ENCODE data around the gene MICALL2. TPM values are rescaled to one million over a fixed set of nuclear protein-coding genes. Genes with fewer than 3 reads are reported as not detected.

MICALL2 gene
- total RNA-seq, 4 donors from 2014 or later: 111 to 272 (median 209) TPM

DNA sequence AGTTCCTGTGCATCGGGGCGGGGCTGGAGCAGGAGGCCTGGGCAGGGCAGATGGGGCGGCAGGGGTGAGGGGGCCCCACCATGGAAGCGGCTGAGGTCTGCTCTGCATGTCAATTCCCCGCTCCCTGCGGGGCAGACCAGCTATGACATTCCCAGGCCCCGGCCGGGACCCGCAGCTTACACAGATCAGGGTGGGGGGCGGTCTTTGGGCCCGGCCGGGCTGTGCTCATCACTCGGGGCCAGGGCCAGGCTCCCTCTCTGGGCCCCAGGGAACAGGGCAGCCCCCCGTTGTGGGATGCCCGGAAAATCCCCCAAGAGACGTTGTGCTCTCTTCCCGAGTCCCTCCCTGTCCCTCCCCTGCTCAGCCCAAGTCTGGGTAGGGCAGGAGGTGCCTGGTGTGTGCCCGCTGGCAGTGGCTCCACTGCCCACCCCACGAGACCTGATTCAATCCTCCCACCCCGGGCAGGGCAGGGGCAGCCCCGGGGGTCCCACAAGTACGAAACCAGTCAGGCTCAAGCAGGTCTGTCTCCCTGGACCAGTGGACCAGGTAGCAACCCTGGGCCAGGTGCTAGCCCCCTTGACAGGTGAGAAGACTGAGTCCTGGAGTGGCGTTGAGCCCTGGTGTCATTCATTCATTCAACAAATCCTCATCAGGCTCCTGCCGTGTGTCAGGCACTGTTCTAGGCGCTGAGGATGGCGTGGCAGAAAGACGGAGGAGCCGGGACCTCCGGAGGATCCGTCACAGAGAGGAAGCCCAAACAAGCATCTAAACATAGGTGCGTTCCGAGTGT lies 29.0 kb downstream of the MICALL2 start:
- no peak for DNase-seq
- H3K9me3 ChIP-seq: no peaks in the 10 kb centered on the region
- TF ChIP-seq POLR2A (IDR thresholded peaks at IDR 0.05): no peak
- H3K27ac ChIP-seq: no peak overlapping the region
- no peaks in the 10 kb centered on the region for H3K36me3 ChIP-seq
- H3K27me3 ChIP-seq: no peaks in the 10 kb centered on the region
- no peak overlapping the region for H3K4me3 ChIP-seq
- H3K4me1 ChIP-seq: peaks cover 0 to 12% (median 3%) of the 10 kb centered on the region in 4 donors

GRCh38 chr7:1428941-1429501 lies 30.2 kb downstream of the MICALL2 start:
- Histone ChIP-seq H3K9me3 (no peaks in the 10 kb centered on the region), H3K4me1 (peaks cover 0 to 12% (median 3%) of the 10 kb centered on the region in 4 donors), H3K27ac (no peak overlapping the region), H3K27me3 (no peaks in the 10 kb centered on the region), H3K4me3 (no peak overlapping the region), H3K36me3 (no peaks in the 10 kb centered on the region)
- TF ChIP-seq POLR2A (IDR thresholded peaks at IDR 0.05) (no peak), CTCF (IDR thresholded peaks at IDR 0.05) (no peak)
- no peak for DNase-seq

DNA sequence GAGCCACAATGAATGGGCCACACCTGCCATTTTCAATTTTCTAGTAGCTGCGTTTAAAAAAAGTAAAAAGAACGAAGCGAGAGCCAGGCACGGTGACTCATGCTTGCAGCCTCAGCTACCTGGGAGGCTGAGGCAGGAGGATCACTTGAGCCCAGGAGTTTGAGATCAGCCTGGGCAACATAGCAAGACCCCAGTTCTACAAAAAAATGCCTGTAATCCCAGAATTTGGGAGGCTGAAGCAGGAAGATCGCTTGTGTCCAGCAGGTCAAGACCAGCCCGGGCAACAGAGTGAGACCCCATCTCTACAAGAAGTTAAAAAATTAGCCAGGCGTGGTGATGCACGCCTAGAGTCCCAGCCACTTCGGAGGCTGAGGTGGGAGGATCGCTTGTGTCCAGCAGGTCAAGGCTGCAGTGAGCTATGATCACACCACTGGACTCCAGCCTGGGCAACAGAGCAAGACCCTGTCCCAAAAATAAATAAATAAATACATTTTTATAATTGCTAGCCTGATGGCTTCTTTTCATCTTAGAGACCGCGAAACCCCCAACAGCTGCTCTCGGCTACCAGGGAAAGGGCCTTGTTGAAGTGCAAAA lies 32.1 kb downstream of the MICALL2 start:
- peaks cover 0 to 5% (median under 1%) of the 10 kb centered on the region in 4 donors for H3K4me1 ChIP-seq
- DNase-seq: no peak
- no peaks in the 10 kb centered on the region for H3K27me3 ChIP-seq
- H3K4me3 ChIP-seq: no peak overlapping the region
- H3K9me3 ChIP-seq: no peaks in the 10 kb centered on the region
- H3K36me3 ChIP-seq: no peaks in the 10 kb centered on the region
- no peak overlapping the region for H3K27ac ChIP-seq
- TF ChIP-seq POLR2A (IDR thresholded peaks at IDR 0.05) (no peak), CTCF (IDR thresholded peaks at IDR 0.05) (no peak)

DNA sequence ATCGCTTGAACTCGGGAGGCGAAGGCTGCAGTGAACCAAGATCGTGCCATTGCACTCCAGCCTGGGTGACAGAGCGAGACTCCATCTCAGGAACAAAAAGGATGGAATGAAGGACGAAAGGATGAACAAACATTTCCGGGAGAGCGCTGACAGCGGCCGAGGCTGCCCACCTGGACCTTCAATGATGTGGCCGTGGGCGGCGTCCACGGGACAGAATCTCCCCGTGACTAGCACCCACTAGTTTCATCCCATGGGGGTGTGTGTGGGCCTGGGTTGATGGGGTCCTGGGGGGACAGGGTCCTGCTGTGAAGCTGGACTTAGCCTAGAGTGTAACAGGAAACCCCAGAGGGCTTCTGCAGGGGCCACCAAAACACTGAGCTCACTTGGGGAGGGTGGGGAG lies 32.8 kb downstream of the MICALL2 start:
- H3K36me3 ChIP-seq: no peaks in the 10 kb centered on the region
- TF ChIP-seq POLR2A (IDR thresholded peaks at IDR 0.05) (no peak), CTCF (IDR thresholded peaks at IDR 0.05) (no peak)
- no peaks in the 10 kb centered on the region for H3K4me1 ChIP-seq
- no peaks in the 10 kb centered on the region for H3K27me3 ChIP-seq
- no peak for DNase-seq
- no peak overlapping the region for H3K27ac ChIP-seq
- H3K9me3 ChIP-seq: no peaks in the 10 kb centered on the region
- H3K4me3 ChIP-seq: no peak overlapping the region

- no peak overlapping the region for H3K4me3 ChIP-seq
- no peak overlapping the region for H3K27ac ChIP-seq
- no peaks in the 10 kb centered on the region for H3K36me3 ChIP-seq
- no peaks in the 10 kb centered on the region for H3K27me3 ChIP-seq
- no peaks in the 10 kb centered on the region for H3K9me3 ChIP-seq
- no peaks in the 10 kb centered on the region for H3K4me1 ChIP-seq
- DNase-seq: no peak
- TF ChIP-seq POLR2A (IDR thresholded peaks at IDR 0.05): no peak
- no peak for TF ChIP-seq CTCF (IDR thresholded peaks at IDR 0.05)
Observed at GRCh38 chr7:1425292-1426136, 33.8 kb downstream of the MICALL2 start.

Measured in Peyer's patch (tissue), 4 donors.